HG03342 (cell line): ENCODE measurements around the gene FOXO4.
A peak's percentile ranks its signal among the peaks of the same experiment; 100 is the strongest.
"Not testable (repeated sequence)": the region's sequence is repeated elsewhere in the genome, so short reads cannot be mapped to it uniquely, and the experiment has no call there.

ENCODE experiments used
- ATAC-seq: cut with Tn5 transposase; IDR thresholded peaks from one replicate; pipeline ENCODE4 v1.9.1; 2021; ENCODE audit warnings: mild to moderate bottlenecking, moderate library complexity; ENCODE audit not compliant: unreplicated experiment

FOXO4 gene, protein sequence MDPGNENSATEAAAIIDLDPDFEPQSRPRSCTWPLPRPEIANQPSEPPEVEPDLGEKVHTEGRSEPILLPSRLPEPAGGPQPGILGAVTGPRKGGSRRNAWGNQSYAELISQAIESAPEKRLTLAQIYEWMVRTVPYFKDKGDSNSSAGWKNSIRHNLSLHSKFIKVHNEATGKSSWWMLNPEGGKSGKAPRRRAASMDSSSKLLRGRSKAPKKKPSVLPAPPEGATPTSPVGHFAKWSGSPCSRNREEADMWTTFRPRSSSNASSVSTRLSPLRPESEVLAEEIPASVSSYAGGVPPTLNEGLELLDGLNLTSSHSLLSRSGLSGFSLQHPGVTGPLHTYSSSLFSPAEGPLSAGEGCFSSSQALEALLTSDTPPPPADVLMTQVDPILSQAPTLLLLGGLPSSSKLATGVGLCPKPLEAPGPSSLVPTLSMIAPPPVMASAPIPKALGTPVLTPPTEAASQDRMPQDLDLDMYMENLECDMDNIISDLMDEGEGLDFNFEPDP

DNA sequence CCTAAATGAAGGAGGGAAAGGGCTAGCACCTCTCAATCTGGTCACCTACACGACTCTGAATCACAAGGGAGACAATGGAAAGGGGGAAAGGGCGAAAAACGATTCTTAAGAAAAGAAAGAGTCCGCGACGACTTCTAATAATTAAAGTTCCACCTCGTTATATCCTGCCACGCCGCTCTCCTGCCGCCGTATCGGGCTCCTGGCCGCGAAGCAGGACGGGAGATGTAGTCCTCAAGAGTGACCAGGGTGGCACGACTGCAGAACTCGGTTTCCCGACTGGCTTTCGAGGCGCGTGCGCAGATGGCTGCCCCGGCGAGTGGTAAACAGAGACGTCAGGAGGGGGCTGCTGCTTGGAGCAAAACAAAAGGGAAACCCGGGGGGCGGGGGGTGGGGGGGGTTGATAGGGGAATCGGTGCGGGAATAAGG is at the start of gene FOXO4:
Gene FOXO4, plus strand, starts transcription at position 297 of the 426 bp plus-strand sequence. CDS start 678 bp downstream, outside the sequence.
- peak; percentile 82 for ATAC-seq

DNA sequence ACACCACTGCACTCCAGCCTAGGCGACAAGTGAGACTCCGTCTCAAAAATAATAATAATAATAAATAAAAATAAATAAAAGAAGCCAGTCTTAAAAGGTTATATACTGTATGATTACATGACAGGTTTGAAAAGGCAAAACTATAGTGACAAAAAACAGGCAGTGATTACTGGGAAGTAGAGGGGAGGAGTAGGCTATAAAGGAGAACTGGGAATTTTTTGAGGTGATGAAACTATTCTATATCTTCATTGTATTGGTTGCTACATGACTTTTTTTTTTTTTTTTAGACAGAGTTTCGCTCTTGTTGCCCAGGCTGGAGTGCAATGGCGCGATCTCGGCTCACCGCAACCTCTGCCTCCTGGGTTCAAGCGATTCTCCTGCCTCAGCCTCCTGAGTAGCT is 47.8 kb upstream of the FOXO4 start:
- not testable (repeated sequence) for ATAC-seq

DNA sequence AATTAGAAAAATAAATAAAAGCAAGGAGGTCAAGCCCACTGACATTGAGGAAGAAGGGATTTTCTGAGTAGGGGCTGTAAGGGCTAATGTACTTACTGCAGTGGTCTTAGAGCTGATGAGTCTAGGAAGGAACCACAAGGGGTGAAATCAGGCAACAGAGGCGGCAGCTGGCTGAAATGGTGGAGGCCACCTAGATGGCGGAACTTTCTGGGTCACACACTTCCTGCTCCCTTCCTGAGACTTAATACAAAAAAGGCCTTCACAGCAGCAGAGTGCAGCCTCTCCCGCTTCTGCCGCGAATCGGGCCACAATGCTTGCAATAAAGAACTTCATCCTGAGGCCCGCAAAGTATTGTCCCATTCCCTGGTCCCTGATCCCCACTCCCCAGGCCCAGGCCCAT is 42.9 kb upstream of the FOXO4 start:
- no peak for ATAC-seq

DNA sequence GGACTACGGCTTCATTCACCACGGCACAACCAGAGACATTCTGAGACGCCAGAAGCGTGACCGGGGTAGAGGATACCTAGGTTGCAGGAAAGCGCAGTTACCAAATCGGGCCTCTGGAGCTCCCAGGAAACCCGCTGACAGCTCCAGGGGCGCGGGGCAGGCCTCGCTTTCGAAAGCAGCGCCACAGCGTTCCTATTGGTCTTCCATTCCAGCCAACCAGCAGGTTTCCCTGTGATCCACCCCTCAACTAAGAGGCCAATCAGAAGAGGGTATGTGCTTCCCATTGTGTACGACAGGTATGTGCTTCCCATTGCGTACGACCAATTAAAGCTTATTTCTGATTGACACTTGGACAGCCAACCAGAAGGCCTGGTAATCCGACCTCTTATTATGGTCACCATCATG is 42.4 kb upstream of the FOXO4 start:
- ATAC-seq: no peak

DNA sequence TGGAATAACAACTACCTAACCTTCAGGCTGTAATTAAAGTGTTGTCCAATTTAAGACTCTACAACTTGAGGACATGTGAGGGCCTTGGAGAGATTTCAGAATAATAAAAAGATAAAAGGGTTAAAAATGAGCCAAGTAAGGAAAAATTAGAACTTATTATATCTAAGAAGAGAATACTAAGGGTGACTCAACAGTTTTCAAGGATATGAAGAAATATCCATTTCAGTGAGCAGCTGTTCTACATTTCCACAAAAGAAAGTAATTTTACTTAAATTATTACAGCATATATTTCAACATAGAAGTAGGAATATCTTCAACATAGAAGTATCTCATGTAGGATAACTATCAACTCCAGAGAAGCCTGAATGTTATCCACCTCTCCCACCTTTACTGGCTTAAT is 38.8 kb upstream of the FOXO4 start:
- ATAC-seq: no peak

DNA sequence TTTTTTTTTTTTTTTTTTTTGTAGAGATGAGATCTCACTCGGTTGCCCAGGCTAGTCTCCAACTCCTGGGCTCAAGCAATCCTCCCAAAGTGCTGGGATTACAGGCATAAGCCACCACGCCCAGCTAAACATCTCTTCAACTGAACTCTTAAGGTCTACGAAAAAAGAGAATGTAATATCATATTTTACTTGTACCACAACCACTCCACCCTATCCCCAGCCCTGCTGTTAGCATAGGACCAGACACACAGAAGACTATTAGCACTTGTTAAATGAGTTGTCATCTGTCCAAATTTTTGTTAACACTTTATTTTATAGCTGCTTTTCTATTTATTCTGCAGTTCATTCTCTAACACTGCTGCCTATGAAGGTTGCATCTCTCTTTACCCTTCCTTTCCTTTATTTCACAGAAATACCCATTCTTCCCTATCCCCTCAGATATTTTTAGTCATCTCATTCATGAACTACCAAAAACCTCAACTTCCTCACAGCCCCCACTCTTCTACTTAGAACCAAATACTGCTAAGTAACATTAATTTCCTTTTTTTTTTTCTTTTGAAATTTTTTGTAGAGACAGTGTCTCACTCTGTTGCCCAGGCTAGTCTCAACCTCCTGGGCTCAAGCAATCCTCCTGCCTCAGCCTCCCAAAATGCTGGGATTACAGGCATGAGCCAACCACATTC is 37.7 kb upstream of the FOXO4 start:
- ATAC-seq: no peak

DNA sequence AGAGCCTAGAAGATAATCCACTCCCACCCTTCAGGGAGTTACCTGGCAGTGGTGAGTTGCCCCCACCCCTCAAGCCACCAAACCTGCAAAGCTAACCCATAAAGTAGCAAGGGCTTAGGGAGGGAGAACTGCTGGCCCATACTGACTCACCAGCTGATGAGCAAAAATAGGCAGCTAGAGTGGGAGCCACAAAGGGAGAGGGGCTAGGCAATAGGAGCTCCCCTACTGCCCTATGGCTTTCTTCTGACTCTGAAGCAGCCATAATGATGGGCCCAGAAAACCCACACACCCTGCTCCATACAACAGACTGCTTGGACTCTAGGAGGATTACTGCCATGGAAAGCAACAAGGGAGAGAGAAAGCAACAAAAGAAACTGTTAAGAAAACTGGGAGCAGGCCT is 35.5 kb upstream of the FOXO4 start:
- no peak for ATAC-seq

DNA sequence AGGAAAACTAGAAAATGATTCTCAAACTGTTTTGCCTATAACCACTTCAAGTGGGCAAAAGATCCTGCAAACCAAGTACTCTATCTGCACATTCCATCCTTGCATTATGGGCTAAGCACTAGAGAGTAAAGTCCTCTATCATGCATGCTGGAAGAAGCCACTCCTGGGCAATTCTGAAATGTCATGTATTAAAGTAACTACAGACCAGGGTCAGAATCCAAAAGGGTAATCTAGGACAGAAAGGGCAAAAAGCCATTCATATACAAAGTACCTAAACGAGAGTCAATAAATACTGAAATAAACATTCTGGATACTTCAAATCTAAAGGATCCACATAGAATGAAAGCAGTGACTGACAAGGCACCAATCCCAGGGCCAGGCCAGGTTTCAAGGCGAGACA is 28.6 kb upstream of the FOXO4 start:
- no peak for ATAC-seq

DNA sequence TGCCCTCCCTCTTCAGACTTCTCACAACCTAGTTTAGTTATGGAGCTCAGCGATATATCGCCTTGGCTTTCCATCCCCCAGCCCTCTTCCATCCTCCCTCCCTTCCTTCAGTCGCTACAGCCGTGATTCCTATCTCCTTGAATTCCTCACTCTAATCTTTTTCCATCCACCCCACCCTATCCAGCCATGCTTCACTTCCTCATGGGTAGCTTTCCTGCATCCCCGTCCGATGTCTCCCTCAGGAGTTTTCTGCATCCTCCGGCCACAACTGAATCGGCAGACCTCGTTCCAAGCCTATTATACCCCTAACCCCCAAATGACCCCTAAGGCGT is 28.0 kb upstream of the FOXO4 start:
- ATAC-seq: no peak

DNA sequence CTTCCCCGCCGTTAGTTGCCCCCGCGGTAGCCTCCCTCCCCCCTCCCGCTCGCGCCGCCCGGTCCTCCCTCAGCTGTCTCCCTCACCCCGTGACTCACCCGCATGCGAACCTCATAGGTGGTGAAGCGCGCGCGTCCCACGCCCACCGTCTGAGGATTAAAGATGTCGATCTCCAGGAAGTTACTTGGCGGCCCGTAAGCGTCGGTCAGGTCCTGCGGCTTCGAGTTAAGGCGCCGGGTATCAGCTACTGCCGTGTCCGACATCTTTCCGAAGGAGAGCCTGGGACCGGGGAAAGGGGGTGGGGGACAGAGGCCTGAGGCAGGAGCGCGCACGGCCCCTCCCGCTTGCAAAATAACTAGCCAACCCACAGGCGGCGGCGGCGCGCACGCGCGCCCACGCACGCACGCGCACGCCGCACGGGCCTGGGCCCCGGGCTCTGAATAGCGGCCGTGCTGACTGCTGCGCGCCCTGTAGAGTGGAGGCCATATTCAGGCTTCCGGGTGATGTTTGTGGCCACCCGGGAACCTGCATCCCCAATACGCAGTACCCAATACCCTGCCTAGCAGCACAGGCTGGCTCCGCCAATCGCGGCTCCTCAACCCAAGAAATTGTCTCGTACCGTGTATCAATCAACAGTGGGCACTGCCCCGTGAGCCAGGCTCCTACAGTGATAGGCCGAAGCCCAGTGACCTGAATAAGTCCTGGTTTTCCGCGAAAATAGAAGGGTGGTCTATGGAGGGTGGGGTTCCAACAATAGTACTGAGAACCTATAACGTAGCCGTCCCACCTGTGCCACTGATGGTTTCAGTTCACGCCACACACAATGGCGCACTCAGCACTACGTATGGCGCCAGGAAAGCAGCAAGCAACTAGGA is 27.4 kb upstream of the FOXO4 start, which contains the start of gene SNX12:
Gene SNX12, minus strand, starts transcription at position 291 of the 875 bp plus-strand sequence. Its CDS starts 28 bp downstream, at position 263.
- ATAC-seq: peak; percentile 95

DNA sequence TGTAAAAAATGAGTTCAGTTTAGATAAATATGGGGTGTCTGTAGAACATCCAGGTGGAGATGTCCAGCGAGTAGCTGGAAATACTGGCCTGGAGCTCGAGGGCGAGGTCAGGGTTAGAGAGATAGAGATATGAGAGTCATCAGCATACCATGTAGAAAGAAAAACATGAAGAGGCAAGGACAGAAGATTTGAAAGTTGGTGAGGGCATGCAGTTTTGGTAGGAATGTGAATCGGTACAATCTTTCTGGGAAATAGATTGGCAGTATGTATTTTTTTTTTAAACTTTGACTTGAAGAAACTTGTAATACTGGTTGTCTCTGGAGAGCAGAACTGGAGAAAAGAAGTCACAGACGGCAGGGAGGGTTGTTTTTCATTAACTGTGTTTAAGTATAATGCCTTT is 25.1 kb upstream of the FOXO4 start:
- ATAC-seq: no peak

DNA sequence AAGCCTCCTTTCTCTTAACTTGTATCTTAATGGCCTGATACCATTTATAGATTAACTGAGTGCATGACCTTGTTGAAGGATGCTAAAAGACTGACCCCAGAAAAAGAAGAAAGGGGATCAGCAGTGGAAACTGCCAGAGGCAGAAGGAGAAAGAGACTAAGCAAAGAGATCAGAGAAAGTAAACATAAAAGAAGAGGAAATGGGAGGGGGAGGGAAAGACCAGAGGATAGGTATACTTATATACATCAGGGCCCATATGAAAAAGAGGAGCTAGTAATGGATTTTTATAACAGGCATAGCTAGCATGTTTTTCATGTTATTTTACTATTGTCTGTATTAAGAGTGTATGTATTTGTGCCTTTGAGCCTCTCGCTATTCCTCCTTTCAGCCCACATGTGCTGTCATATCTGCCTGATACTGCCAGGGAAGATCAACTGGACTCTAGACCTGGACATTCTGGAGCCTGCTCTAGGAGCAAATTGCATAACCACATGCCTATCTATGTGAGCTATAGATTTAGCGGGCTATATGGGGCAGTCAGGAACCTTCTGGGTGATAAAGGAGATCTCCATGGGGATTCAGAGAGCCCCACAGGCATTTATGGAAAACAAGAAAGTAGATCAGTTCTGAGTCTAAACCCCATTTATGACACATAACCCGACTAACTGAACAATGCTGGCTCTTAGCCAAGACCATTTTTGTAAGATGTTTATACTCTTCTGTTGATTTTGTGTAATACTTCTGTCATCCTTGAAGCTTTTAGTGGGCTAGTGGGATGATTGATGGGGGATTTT is 14.1 kb upstream of the FOXO4 start:
- ATAC-seq: no peak

DNA sequence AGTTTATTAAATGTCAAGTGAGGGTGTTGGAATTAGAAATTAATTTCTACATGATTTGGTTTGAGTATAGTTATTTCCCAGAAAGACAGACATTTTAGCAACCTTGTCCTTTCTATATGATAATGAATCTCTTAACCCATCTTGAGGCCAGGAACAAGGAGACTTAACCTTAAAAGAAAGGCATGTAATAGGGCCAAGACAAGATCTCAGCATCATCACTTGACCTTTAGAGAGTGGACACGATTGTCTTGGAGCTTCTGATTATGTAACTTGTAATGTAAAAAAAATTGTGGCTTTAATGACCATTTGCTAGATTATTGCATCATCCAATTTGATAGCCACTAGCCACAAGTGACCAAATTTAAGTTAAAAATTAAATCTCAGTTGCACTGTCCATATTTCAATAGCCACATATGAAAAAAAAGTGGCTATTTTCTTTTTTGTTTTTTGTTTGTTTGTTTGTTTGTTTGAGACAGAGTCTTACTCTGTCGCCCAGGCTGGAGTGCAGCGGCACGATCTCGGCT is 13.5 kb upstream of the FOXO4 start:
- ATAC-seq: no peak

DNA sequence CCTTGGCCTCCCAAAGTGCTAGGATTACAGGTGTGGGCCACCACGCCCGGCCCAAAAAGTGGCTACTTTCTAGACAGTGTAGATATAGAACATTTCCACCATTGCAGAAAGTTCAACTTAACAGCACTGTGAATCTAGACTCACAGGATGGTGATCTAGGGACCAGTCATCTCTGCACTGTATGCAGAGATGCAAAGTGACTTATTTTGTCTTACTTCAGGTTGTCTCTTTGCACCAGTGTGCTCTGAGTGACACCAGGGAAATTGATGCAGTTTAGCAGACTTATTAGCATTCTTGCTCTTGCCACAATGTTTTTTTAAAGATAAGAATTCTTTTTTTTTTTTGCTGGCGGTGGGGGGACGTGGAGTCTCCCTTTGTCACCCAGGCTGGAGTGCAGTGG is 12.8 kb upstream of the FOXO4 start:
- ATAC-seq: no peak

DNA sequence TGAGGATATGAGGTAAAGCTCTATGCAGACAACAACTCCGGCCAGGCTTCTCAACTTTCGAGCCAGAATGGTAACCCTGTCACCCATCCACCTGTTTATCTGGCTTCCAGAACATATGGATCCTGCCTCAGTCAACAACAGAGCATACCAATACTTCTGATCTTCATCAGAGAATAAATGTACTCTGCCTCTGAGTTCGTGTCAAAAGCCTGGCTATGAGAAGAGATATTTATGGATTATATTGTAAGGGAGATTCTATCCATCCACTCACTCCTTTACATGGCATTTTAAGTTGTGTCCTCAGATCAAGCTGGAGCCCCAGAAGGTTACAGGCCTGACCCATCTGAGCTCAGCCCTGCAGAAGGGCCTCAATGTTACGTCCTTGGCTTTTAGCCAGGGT is 9.8 kb upstream of the FOXO4 start:
- ATAC-seq: no peak

DNA sequence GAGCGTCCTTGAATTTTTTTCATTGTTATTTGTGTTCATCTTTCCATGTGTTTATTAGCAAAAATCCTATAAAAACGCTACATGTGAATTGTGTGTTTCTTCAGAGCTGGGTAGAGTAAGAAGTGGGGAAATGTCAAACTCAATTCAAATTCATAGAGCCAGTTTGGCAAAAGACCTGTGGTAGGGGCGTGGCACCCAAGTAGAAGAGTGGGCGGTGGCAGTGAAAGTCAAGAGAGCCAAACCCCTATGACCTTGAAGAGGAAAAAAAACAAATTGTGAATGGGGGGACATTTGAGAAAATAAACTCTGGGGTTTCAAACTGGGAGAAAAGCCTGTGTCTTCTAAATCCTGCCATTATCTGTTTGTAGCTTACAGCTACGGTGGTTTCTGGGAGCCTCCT is 4.4 kb upstream of the FOXO4 start:
- no peak for ATAC-seq

DNA sequence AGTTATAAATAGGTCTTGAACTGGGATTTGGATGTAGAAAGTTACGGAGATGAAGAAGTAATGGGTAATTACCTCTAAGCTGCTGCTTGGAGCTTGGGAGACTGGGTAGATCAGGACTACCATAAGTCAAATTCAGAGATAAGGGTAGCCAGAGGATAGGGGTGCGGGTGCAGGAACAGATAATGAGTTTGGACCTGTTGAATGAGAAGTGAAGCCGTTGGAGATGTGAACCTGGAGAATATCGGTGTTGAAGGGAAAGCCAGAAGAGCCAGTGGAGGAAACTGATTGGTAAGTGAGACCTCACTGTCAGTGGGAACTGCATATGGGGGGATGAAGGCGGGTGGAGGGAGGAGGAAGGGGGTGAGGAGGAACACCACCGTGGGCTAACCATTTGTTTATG is 618 bp upstream of the FOXO4 start:
- no peak for ATAC-seq

DNA sequence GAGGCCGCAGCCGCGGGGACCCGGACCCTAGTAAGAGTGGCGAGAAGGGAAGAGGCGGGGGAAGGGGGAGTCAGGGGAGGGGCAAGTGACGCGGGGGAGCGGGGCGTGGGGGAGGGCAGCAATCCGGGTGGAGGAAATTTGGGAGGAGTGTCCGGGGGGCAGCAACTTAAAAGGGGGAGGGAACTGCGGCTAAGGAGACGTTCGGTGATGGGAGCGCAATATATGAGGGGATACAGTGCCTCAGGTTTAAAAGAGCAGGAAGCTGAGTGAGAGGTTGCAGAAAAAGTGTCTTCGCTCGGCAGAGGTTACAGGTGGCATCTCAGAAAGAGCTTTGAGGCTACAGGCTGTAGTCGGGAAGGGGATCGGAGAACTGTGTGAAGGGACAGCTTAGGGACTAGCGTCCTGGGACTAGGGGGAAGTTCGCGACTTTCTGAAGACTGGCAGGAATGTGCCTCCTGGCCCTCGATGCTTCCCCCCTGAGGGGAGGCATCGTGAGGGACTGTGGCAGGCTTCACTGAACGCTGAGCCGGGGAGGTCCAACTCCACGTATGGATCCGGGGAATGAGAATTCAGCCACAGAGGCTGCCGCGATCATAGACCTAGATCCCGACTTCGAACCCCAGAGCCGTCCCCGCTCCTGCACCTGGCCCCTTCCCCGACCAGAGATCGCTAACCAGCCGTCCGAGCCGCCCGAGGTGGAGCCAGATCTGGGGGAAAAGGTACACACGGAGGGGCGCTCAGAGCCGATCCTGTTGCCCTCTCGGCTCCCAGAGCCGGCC is 519 bp downstream of the FOXO4 start:
- ATAC-seq: no peak

DNA sequence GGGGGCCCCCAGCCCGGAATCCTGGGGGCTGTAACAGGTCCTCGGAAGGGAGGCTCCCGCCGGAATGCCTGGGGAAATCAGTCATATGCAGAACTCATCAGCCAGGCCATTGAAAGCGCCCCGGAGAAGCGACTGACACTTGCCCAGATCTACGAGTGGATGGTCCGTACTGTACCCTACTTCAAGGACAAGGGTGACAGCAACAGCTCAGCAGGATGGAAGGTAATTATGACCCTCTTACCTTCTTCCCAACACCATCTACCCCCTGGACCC is 1.0 kb downstream of the FOXO4 start:
- no peak for ATAC-seq

DNA sequence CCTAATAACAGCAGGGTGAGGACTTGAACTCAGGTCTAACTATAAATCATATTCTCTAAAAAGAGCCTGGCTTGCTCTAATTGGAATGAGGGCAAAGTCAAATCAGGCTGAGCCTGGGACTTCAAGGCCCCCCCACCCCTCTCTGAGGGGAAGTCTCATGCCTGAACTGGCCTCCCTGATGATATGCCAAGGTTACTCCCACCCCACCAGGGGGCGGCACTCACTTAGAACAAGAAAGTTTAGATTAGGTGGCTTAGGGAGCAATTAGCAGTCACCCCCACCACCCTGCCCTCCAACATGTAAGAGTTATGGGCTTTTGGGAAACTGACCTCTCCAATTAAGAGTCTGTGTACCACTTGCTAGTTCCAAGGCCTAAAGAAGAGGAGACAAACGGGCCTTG is 2.7 kb downstream of the FOXO4 start:
- peak; percentile 53 for ATAC-seq
